A549 (cell line): ENCODE data around the gene FAM237A. TPM values are rescaled to one million over a fixed set of nuclear protein-coding genes. Genes with fewer than 3 reads are reported as not detected.

Source experiments
- ATAC-seq, 2 experiments: fragments of 200-7000 bp in 1 of 2; fragments of >200 bp in 1 of 2; cut with Nextera tagmentation in 1 of 2; cut with Tn5 transposase in 1 of 2; 3 replicates each; pipeline versions ENCODE4 v1.8.0 to v1.9.1; 2018 to 2020; ENCODE audit warnings: mild to moderate bottlenecking in 1 of 2, moderate library complexity in 1 of 2
- CTCF ChIA-PET: fragments of 300-600 bp; sonication (Branson Sonifier 250); formaldehyde crosslinking; extraction: SDS; loops from one replicate; lab custom pipeline; 2021; ENCODE audit warnings: antibody characterized with exemption, inconsistent platforms; lab: Yijun Ruan, JAX
- POLR2A ChIA-PET: fragments of 350-600 bp; formaldehyde crosslinking; extraction: SDS; loops from one replicate; lab custom pipeline; 2021; ENCODE audit warnings: antibody characterized with exemption, inconsistent platforms; lab: Yijun Ruan, JAX
- DNase-seq, 2 experiments: peaks; one replicate each; pipeline versions ENCODE4 v3.0.0 to v3.0.0-alpha.2; 2011 to 2016; ENCODE audit warnings: low read depth in 1 of 2, low spot score in 1 of 2
- FAIRE-seq: peaks from 2 replicates; lab custom pipeline; 2011; peaks lifted over from hg19 to GRCh38; lab: Jason Lieb, UNC
- H3K27ac ChIP-seq, 2 experiments: fragments of >200 bp; sonication (Bioruptor Twin); formaldehyde crosslinking; 3 replicates each; pipeline ENCODE4 v1.5.1; 2016 to 2017
- H3K4me1 ChIP-seq: fragments of >200 bp; sonication (Bioruptor Twin); formaldehyde crosslinking; 3 replicates; pipeline ENCODE4 v1.6.1; 2016
- H3K4me2 ChIP-seq: fragments of >200 bp; sonication (Bioruptor Twin); formaldehyde crosslinking; 3 replicates; pipeline ENCODE4 v1.6.1; 2016
- H3K4me3 ChIP-seq: fragments of >200 bp; sonication (Bioruptor Twin); formaldehyde crosslinking; 3 replicates; pipeline ENCODE4 v1.5.1; 2016
- H3K9me3 ChIP-seq: fragments of >200 bp; sonication (Bioruptor Twin); formaldehyde crosslinking; 3 replicates; pipeline ENCODE4 v1.6.1; 2016
- ESRRA ChIP-seq: fragments of 150-350 bp; IDR thresholded peaks from 2 replicates; pipeline ENCODE4 v1.6.1; 2014; ENCODE audit warnings: mild to moderate bottlenecking, low read length, borderline replicate concordance
- GATA3 ChIP-seq: IDR thresholded peaks from 2 replicates; pipeline ENCODE4 v1.6.1; 2012; ENCODE audit warnings: borderline replicate concordance
- JUN ChIP-seq, 2 experiments: fragments of >200 bp; sonication (Bioruptor Twin); formaldehyde crosslinking; IDR thresholded peaks; 2 replicates in 1 of 2; 3 replicates in 1 of 2; pipeline ENCODE4 v1.6.1; 2016 to 2017
- JUNB ChIP-seq: fragments of >200 bp; sonication (Bioruptor Twin); formaldehyde crosslinking; IDR thresholded peaks from 2 replicates; pipeline ENCODE4 v1.6.1; 2016
- MAZ ChIP-seq: fragments of 150-350 bp; IDR thresholded peaks from 2 replicates; pipeline ENCODE4 v1.6.1; 2014; ENCODE audit warnings: antibody characterized with exemption, low read depth, low read length, borderline replicate concordance
- RNF2 ChIP-seq: fragments of 200-600 bp; sonication (generic); IDR thresholded peaks from 2 replicates; pipeline ENCODE4 v1.6.1; 2016; ENCODE audit warnings: low read depth, mild to moderate bottlenecking, antibody characterized with exemption, moderate library complexity, borderline replicate concordance
- SREBF2 ChIP-seq: fragments of 450-650 bp; IDR thresholded peaks from 2 replicates; pipeline ENCODE4 v1.6.1; 2014; ENCODE audit warnings: mild to moderate bottlenecking, moderate library complexity
- TP53 ChIP-seq: fragments of 250-450 bp; sonication (Bioruptor Pico); IDR thresholded peaks from 2 replicates; pipeline ENCODE4 v1.5.0; 2021; ENCODE audit warnings: mild to moderate bottlenecking, moderate library complexity
- ZC3H11A ChIP-seq: fragments of 450-650 bp; IDR thresholded peaks from 2 replicates; pipeline ENCODE4 v1.6.1; 2014; ENCODE audit warnings: antibody characterized with exemption, mild to moderate bottlenecking
- ZSCAN20 ChIP-seq: fragments of 250-450 bp; sonication (Bioruptor Pico); IDR thresholded peaks from 2 replicates; pipeline ENCODE4 v1.8.0; 2022; ENCODE audit warnings: mild to moderate bottlenecking, moderate library complexity
- WGBS: methylation state at CpG from one replicate; pipeline ENCODE4 v1.1.6; 2017; ENCODE audit errors: missing lambda C conversion rate; 5-methylcytosine and 5-hydroxymethylcytosine counted together
- polyA plus RNA-seq, 4 experiments: library from polyadenylated mRNA; depleted of rRNA in 3 of 4; stranded (reverse); fragments of >200 nt; fragmentation: RNase III in 1 of 4; extraction: RNeasy Plus Mini Kit Qiagen cat#74134 plus additional on column Dnase treatment in 1 of 4; gene quantifications; 2 replicates in 3 of 4; 3 replicates in 1 of 4; pipeline ENCODE4 v1.2.3, GENCODE V29; 2011 to 2017
- TF ChIP-seq, protein P1 (sequence below): fragments of 250-450 bp; sonication (Bioruptor Pico); IDR thresholded peaks from 2 replicates; pipeline ENCODE4 v1.5.0; 2020; ENCODE audit warnings: low read depth, mild to moderate bottlenecking, moderate library complexity
- TF ChIP-seq, protein P2 (sequence below): fragments of >200 bp; sonication (Bioruptor Twin); formaldehyde crosslinking; IDR thresholded peaks from 3 replicates; pipeline ENCODE4 v1.6.1; 2016
- TF ChIP-seq, protein P3 (sequence below): fragments of >200 bp; sonication (Bioruptor Twin); formaldehyde crosslinking; IDR thresholded peaks from 2 replicates; pipeline ENCODE4 v1.6.1; 2016
- TF ChIP-seq, protein P4 (sequence below): IDR thresholded peaks from 2 replicates; pipeline ENCODE4 v1.6.1; 2012
- TF ChIP-seq, protein P5 (sequence below): fragments of >200 bp; sonication (Bioruptor Twin); formaldehyde crosslinking; IDR thresholded peaks from 3 replicates; pipeline ENCODE4 v1.5.1; 2016
- TF ChIP-seq, protein P6 (sequence below): fragments of 250-450 bp; sonication (Bioruptor Pico); IDR thresholded peaks from 2 replicates; pipeline ENCODE4 v1.5.0; 2021; ENCODE audit warnings: mild to moderate bottlenecking, moderate library complexity, borderline replicate concordance

Gene FAM237A
- polyA plus RNA-seq, 2 of the 4 experiments (the other 2 are of a cell fraction) = not detected

DNA sequence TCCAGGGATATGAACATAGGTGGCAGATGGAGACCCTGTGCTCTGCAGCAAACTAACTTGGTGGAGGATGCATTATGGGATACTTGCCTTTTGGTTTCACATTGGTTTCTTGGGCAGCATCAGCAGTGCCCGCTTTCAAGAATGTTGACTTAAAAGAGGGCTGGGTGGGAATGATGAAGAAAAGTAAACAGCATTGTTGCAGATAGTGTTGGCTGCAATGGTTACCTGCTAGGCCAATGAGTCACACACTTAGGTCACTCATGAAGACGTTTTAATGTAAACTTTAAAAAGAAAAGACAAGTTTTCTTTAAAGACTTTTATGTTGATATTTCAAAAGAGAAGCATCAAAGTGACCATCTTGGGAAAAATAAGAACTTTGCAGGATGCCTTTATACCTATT lies 26.1 kb upstream of the FAM237A start (continued):
- no peak for TF ChIP-seq ZC3H11A
- TF ChIP-seq, protein P1, sequence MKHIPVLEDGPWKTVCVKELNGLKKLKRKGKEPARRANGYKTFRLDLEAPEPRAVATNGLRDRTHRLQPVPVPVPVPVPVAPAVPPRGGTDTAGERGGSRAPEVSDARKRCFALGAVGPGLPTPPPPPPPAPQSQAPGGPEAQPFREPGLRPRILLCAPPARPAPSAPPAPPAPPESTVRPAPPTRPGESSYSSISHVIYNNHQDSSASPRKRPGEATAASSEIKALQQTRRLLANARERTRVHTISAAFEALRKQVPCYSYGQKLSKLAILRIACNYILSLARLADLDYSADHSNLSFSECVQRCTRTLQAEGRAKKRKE (CRISPR knock-in tag) = no peak
- TF ChIP-seq, protein P2, sequence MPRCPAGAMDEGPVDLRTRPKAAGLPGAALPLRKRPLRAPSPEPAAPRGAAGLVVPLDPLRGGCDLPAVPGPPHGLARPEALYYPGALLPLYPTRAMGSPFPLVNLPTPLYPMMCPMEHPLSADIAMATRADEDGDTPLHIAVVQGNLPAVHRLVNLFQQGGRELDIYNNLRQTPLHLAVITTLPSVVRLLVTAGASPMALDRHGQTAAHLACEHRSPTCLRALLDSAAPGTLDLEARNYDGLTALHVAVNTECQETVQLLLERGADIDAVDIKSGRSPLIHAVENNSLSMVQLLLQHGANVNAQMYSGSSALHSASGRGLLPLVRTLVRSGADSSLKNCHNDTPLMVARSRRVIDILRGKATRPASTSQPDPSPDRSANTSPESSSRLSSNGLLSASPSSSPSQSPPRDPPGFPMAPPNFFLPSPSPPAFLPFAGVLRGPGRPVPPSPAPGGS = no peak

DNA sequence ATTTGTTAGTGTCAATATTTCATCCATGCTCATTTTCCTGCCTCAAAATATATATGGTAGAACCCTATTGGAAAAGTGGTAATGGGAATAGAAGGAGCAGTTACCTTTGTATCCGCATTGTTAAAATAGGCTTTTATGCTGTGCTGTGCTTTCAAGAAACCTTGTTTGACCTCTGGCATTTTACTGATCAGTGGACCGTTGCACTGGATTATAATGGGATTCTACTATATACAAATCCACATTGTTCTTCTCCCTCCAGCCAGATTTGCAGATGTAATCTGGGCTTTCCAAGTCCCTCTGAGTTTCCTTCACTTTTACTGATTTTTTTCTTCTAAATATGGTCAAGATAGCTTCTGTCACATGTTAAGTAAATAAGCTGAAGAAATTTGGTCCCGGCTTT lies 23.3 kb upstream of the FAM237A start:
- ATAC-seq (no peak), DNase-seq (no peak), FAIRE-seq (no peak)
- ChIA-PET CTCF (interaction anchor here (0.6 kb wide), 1 partner anchor 12 kb away, joined by 3 read pairs; no protein-coding TSS in a partner anchor), POLR2A (no interaction called here)
- H3K4me1 ChIP-seq = peaks cover 35% of the 10 kb centered on the region
- H3K4me3 ChIP-seq = no peak overlapping the region
- WGBS = 74% methylated on average over 3 of the region's 3 CpGs
- no peak overlapping the region for H3K4me2 ChIP-seq
- no peak overlapping the region for H3K27ac ChIP-seq
- TF ChIP-seq ESRRA (no peak), SREBF2 (no peak), GATA3 (no peak), JUN (IDR thresholded peaks at IDR 0.05) (no peak), JUNB (no peak), RNF2 (no peak), TP53 (no peak), MAZ (no peak), ZSCAN20 (CRISPR knock-in tag) (no peak)
- TF ChIP-seq, protein P3, sequence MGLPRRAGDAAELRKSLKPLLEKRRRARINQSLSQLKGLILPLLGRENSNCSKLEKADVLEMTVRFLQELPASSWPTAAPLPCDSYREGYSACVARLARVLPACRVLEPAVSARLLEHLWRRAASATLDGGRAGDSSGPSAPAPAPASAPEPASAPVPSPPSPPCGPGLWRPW = no peak
- TF ChIP-seq, protein P1 (CRISPR knock-in tag) = no peak
- TF ChIP-seq, protein P4, sequence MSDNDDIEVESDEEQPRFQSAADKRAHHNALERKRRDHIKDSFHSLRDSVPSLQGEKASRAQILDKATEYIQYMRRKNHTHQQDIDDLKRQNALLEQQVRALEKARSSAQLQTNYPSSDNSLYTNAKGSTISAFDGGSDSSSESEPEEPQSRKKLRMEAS = no peak
- TF ChIP-seq, protein P2 = no peak
- TF ChIP-seq, protein P5, sequence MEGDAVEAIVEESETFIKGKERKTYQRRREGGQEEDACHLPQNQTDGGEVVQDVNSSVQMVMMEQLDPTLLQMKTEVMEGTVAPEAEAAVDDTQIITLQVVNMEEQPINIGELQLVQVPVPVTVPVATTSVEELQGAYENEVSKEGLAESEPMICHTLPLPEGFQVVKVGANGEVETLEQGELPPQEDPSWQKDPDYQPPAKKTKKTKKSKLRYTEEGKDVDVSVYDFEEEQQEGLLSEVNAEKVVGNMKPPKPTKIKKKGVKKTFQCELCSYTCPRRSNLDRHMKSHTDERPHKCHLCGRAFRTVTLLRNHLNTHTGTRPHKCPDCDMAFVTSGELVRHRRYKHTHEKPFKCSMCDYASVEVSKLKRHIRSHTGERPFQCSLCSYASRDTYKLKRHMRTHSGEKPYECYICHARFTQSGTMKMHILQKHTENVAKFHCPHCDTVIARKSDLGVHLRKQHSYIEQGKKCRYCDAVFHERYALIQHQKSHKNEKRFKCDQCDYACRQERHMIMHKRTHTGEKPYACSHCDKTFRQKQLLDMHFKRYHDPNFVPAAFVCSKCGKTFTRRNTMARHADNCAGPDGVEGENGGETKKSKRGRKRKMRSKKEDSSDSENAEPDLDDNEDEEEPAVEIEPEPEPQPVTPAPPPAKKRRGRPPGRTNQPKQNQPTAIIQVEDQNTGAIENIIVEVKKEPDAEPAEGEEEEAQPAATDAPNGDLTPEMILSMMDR = no peak
- TF ChIP-seq, protein P6, sequence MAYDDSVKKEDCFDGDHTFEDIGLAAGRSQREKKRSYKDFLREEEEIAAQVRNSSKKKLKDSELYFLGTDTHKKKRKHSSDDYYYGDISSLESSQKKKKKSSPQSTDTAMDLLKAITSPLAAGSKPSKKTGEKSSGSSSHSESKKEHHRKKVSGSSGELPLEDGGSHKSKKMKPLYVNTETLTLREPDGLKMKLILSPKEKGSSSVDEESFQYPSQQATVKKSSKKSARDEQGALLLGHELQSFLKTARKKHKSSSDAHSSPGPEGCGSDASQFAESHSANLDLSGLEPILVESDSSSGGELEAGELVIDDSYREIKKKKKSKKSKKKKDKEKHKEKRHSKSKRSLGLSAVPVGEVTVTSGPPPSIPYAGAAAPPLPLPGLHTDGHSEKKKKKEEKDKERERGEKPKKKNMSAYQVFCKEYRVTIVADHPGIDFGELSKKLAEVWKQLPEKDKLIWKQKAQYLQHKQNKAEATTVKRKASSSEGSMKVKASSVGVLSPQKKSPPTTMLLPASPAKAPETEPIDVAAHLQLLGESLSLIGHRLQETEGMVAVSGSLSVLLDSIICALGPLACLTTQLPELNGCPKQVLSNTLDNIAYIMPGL = no peak
- H3K9me3 ChIP-seq = no peaks in the 10 kb centered on the region
